Measurements from ENCODE around the gene MRPL55.

The MRPL55 gene

GRCh38 chr1:228093050-228093906 is 15.8 kb downstream of the MRPL55 start:
- TF ChIP-seq CTCF (IDR thresholded peaks at IDR 0.05; ENCODE audit: unreplicated experiment in 3 of 3) = no peak

GRCh38 chr1:228092342-228093049 is 16.6 kb downstream of the MRPL55 start:
- Mint-ChIP-seq H3K4me3 (no peak overlapping the region), H3K9me3 (peaks cover 18% of the 10 kb centered on the region)

More at GRCh38 chr1:228093050-228093906, 15.8 kb downstream of the MRPL55 start:
- Mint-ChIP-seq H3K4me1 (peaks cover 31% of the 10 kb centered on the region), H3K36me3 (ENCODE audit: low read depth) (peaks cover 86% of the 10 kb centered on the region), H3K4me3 (no peak overlapping the region), H3K27ac (no peak overlapping the region), H3K27me3 (ENCODE audit: low read depth) (no peaks in the 10 kb centered on the region), H3K9me3 (peaks cover 18% of the 10 kb centered on the region)

GRCh38 chr1:228091084-228091483 is 18.0 kb downstream of the MRPL55 start:
- no peak for TF ChIP-seq CTCF (IDR thresholded peaks at IDR 0.05; ENCODE audit: unreplicated experiment in 3 of 3)
- H3K27me3 Mint-ChIP-seq (ENCODE audit: low read depth) = no peaks in the 10 kb centered on the region
- H3K9me3 Mint-ChIP-seq = peaks cover 18% of the 10 kb centered on the region
- H3K4me3 Mint-ChIP-seq = no peak overlapping the region
- H3K4me1 Mint-ChIP-seq = peaks cover 50% of the 10 kb centered on the region
- H3K27ac Mint-ChIP-seq = no peak overlapping the region
- peaks cover 77% of the 10 kb centered on the region for H3K36me3 Mint-ChIP-seq (ENCODE audit: low read depth)

More at GRCh38 chr1:228092342-228093049, 16.6 kb downstream of the MRPL55 start:
- peaks cover 84% of the 10 kb centered on the region for H3K36me3 Mint-ChIP-seq (ENCODE audit: low read depth)
- no peaks in the 10 kb centered on the region for H3K27me3 Mint-ChIP-seq (ENCODE audit: low read depth)
- no peak for TF ChIP-seq CTCF (IDR thresholded peaks at IDR 0.05; ENCODE audit: unreplicated experiment in 3 of 3)
- no peak overlapping the region for H3K27ac Mint-ChIP-seq
- peaks cover 38% of the 10 kb centered on the region for H3K4me1 Mint-ChIP-seq

- Mint-ChIP-seq H3K36me3 (ENCODE audit: low read depth) (peaks cover 72% of the 10 kb centered on the region), H3K9me3 (peaks cover 17% of the 10 kb centered on the region), H3K4me1 (peaks cover 51% of the 10 kb centered on the region), H3K27me3 (ENCODE audit: low read depth) (no peaks in the 10 kb centered on the region), H3K27ac (no peak overlapping the region), H3K4me3 (no peak overlapping the region)
- TF ChIP-seq CTCF (IDR thresholded peaks at IDR 0.05; ENCODE audit: unreplicated experiment in 3 of 3) = no peak
Measured at GRCh38 chr1:228090613-228091081, 18.5 kb downstream of the MRPL55 start.

- H3K27ac Mint-ChIP-seq = no peak overlapping the region
- H3K9me3 Mint-ChIP-seq = peaks cover 9% of the 10 kb centered on the region
- H3K36me3 Mint-ChIP-seq (ENCODE audit: low read depth) = peaks cover 63% of the 10 kb centered on the region
- peaks cover 51% of the 10 kb centered on the region for H3K4me1 Mint-ChIP-seq
- TF ChIP-seq CTCF (IDR thresholded peaks at IDR 0.05; ENCODE audit: unreplicated experiment in 3 of 3) = no peak
- H3K4me3 Mint-ChIP-seq = no peak overlapping the region
- H3K27me3 Mint-ChIP-seq (ENCODE audit: low read depth) = no peaks in the 10 kb centered on the region
Measured at GRCh38 chr1:228089519-228090380, 19.3 kb downstream of the MRPL55 start.

Data from nephron (organoid).